Measurements from ENCODE around the gene KRTAP10-6. TPM values are rescaled to one million over a fixed set of nuclear protein-coding genes. Genes with fewer than 3 reads are reported as not detected.
"Not testable (repeated sequence)": the region's sequence is repeated elsewhere in the genome, so short reads cannot be mapped to it uniquely, and the experiment has no call there.

KRTAP10-6 gene
- total and polyA plus RNA-seq, 4 donors, result not detected

GRCh38 chr21:44552136-44552535, 40.2 kb downstream of the KRTAP10-6 start:
- Histone ChIP-seq H3K4me1 (ENCODE audit: control insufficient read depth in 1 of 2, insufficient read depth in 2 of 2, low read length in 2 of 2) (no peaks in the 10 kb centered on the region), H3K27me3 (ENCODE audit: control insufficient read depth in 1 of 2, insufficient read depth in 2 of 2, low read length in 1 of 2) (no peaks in the 10 kb centered on the region), H3K9me3 (ENCODE audit: control insufficient read depth, low read length) (no peaks in the 10 kb centered on the region), H3K4me3 (ENCODE audit: low read length in 2 of 2) (no peak overlapping the region), H3K36me3 (ENCODE audit: control insufficient read depth in 1 of 2, insufficient read depth in 2 of 2, low read length in 1 of 2) (no peaks in the 10 kb centered on the region), H3K27ac (ENCODE audit: low read depth in 1 of 2, low read length in 2 of 2) (no peak overlapping the region)
- no peak for ATAC-seq (ENCODE audit: low FRiP score)
- no peak for DNase-seq
- WGBS, 2 donors, result 94 to 97% methylated on average over 6 of the region's 6 CpGs
- intact Hi-C loops (cut with DNase I), result no loop called here

GRCh38 chr21:44551340-44551961, 40.9 kb downstream of the KRTAP10-6 start, which contains the start of gene KRTAP10-2:
KRTAP10-2 (minus strand) TSS chr21:44551505; CDS start chr21:44551458, 47 bp downstream.
- ATAC-seq (ENCODE audit: low FRiP score) (no peak), DNase-seq (no peak)
- Histone ChIP-seq H3K4me1 (ENCODE audit: control insufficient read depth in 1 of 2, insufficient read depth in 2 of 2, low read length in 2 of 2) (no peaks in the 10 kb centered on the region), H3K36me3 (ENCODE audit: control insufficient read depth in 1 of 2, insufficient read depth in 2 of 2, low read length in 1 of 2) (no peaks in the 10 kb centered on the region), H3K4me3 (ENCODE audit: low read length in 2 of 2) (no peak within 1 kb of the TSS), H3K27ac (ENCODE audit: low read depth in 1 of 2, low read length in 2 of 2) (no peak within 1 kb of the TSS), H3K9me3 (ENCODE audit: control insufficient read depth, low read length) (peaks cover 1% of the 10 kb centered on the region), H3K27me3 (ENCODE audit: control insufficient read depth in 1 of 2, insufficient read depth in 2 of 2, low read length in 1 of 2) (no peaks in the 10 kb centered on the region)
- WGBS, 2 donors, result 79 to 83% methylated on average over 17 of the region's 17 CpGs
- intact Hi-C loops (cut with DNase I), result no loop called here

GRCh38 chr21:44550807-44551206, 41.5 kb downstream of the KRTAP10-6 start:
- Histone ChIP-seq H3K4me1 (ENCODE audit: control insufficient read depth in 1 of 2, insufficient read depth in 2 of 2, low read length in 2 of 2) (no peaks in the 10 kb centered on the region), H3K9me3 (ENCODE audit: control insufficient read depth, low read length) (peaks cover 2% of the 10 kb centered on the region), H3K27ac (ENCODE audit: low read depth in 1 of 2, low read length in 2 of 2) (no peak overlapping the region), H3K36me3 (ENCODE audit: control insufficient read depth in 1 of 2, insufficient read depth in 2 of 2, low read length in 1 of 2) (no peaks in the 10 kb centered on the region), H3K27me3 (ENCODE audit: control insufficient read depth in 1 of 2, insufficient read depth in 2 of 2, low read length in 1 of 2) (no peaks in the 10 kb centered on the region), H3K4me3 (ENCODE audit: low read length in 2 of 2) (no peak overlapping the region)
- intact Hi-C loops (cut with DNase I), result no loop called here
- no peak for DNase-seq
- no peak for ATAC-seq (ENCODE audit: low FRiP score)
- 25 to 29% methylated on average over 10 of the region's 10 CpGs for WGBS, 2 donors

DNA sequence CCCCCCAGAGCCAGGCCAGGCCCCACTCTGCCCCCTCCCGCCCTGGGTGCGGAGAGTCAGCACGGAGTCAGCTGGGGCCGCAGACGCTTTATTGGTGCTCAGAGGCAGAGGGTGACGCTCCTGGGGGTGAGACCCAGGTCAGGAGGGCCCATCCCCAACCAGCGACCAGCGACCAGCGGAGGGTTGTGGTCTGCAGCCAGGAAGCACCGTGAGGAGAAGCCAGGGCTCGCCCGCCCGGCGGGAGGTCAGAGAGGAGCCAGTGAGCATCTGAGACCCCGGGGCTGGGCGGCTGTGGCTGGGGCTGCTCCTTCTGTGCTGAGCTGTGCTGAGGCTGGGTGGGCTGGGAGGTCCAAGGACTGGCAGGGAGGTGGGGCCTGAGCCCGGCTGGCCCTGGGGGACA, 42.0 kb downstream of the KRTAP10-6 start:
- H3K4me3 ChIP-seq (ENCODE audit: low read length in 2 of 2); H3K9me3 ChIP-seq (ENCODE audit: control insufficient read depth, low read length); H3K4me1 ChIP-seq (ENCODE audit: control insufficient read depth in 1 of 2, insufficient read depth in 2 of 2, low read length in 2 of 2); H3K27ac ChIP-seq (ENCODE audit: low read depth in 1 of 2, low read length in 2 of 2); H3K27me3 ChIP-seq (ENCODE audit: control insufficient read depth in 1 of 2, insufficient read depth in 2 of 2, low read length in 1 of 2); H3K36me3 ChIP-seq (ENCODE audit: control insufficient read depth in 1 of 2, insufficient read depth in 2 of 2, low read length in 1 of 2); intact Hi-C loops (cut with DNase I): not testable (repeated sequence)
- DNase-seq (peak; percentile 43 to 74), ATAC-seq (ENCODE audit: low FRiP score) (peak; percentile 50)
- WGBS, 2 donors, result 74 to 82% methylated on average over 17 of the region's 17 CpGs

- intact Hi-C loops (cut with DNase I), result no loop called here
- WGBS, 2 donors, result 89 to 92% methylated on average over 24 to 25 of the region's 25 CpGs
- ATAC-seq (ENCODE audit: low FRiP score) (no peak), DNase-seq (no peak)
- H3K4me3 ChIP-seq (ENCODE audit: low read length in 2 of 2), result no peak overlapping the region
- no peaks in the 10 kb centered on the region for H3K27me3 ChIP-seq (ENCODE audit: control insufficient read depth in 1 of 2, insufficient read depth in 2 of 2, low read length in 1 of 2)
- H3K9me3 ChIP-seq (ENCODE audit: control insufficient read depth, low read length), result peaks cover 2% of the 10 kb centered on the region
- H3K36me3 ChIP-seq (ENCODE audit: control insufficient read depth in 1 of 2, insufficient read depth in 2 of 2, low read length in 1 of 2), result no peaks in the 10 kb centered on the region
- no peaks in the 10 kb centered on the region for H3K4me1 ChIP-seq (ENCODE audit: control insufficient read depth in 1 of 2, insufficient read depth in 2 of 2, low read length in 2 of 2)
- no peak overlapping the region for H3K27ac ChIP-seq (ENCODE audit: low read depth in 1 of 2, low read length in 2 of 2)
Measured at GRCh38 chr21:44549525-44550211, 42.6 kb downstream of the KRTAP10-6 start.

DNA sequence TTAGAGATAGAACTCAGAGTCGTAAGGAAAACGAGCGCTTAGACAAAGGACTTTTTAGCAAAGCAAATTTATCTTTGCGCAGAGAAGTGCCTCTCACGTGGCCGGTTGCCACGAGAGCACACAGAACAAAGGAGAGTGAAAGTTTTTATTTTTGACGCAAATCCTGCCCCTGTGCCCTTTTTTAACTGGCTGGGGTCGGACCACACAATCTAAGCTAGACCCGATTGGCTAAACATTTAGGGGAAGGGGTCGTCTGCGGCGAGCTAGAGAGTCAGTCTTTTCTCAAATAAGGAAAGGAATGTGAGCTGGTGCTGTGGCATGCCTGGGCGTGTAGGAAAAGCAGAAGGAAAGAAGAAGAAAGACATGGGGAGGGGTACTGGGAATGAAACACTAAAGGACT, 43.4 kb downstream of the KRTAP10-6 start:
- ATAC-seq (ENCODE audit: low FRiP score) (no peak), DNase-seq (no peak)
- no peaks in the 10 kb centered on the region for H3K27me3 ChIP-seq (ENCODE audit: control insufficient read depth in 1 of 2, insufficient read depth in 2 of 2, low read length in 1 of 2)
- H3K4me1 ChIP-seq (ENCODE audit: control insufficient read depth in 1 of 2, insufficient read depth in 2 of 2, low read length in 2 of 2), result no peaks in the 10 kb centered on the region
- H3K27ac ChIP-seq (ENCODE audit: low read depth in 1 of 2, low read length in 2 of 2), result no peak overlapping the region
- H3K9me3 ChIP-seq (ENCODE audit: control insufficient read depth, low read length), result peaks cover 4% of the 10 kb centered on the region
- H3K4me3 ChIP-seq (ENCODE audit: low read length in 2 of 2), result no peak overlapping the region
- intact Hi-C loops (cut with DNase I), result no loop called here
- H3K36me3 ChIP-seq (ENCODE audit: control insufficient read depth in 1 of 2, insufficient read depth in 2 of 2, low read length in 1 of 2), result no peaks in the 10 kb centered on the region
- 3 to 8% methylated on average over 14 of the region's 14 CpGs for WGBS, 2 donors

GRCh38 chr21:44548381-44548780, 43.9 kb downstream of the KRTAP10-6 start:
- Histone ChIP-seq H3K27ac (ENCODE audit: low read depth in 1 of 2, low read length in 2 of 2) (no peak overlapping the region), H3K4me3 (ENCODE audit: low read length in 2 of 2) (no peak overlapping the region), H3K36me3 (ENCODE audit: control insufficient read depth in 1 of 2, insufficient read depth in 2 of 2, low read length in 1 of 2) (no peaks in the 10 kb centered on the region), H3K27me3 (ENCODE audit: control insufficient read depth in 1 of 2, insufficient read depth in 2 of 2, low read length in 1 of 2) (no peaks in the 10 kb centered on the region), H3K4me1 (ENCODE audit: control insufficient read depth in 1 of 2, insufficient read depth in 2 of 2, low read length in 2 of 2) (no peaks in the 10 kb centered on the region), H3K9me3 (ENCODE audit: control insufficient read depth, low read length) (peaks cover 4% of the 10 kb centered on the region)
- DNase-seq (no peak), ATAC-seq (ENCODE audit: low FRiP score) (no peak)
- intact Hi-C loops (cut with DNase I), result no loop called here
- 9 to 14% methylated on average over 13 of the region's 13 CpGs for WGBS, 2 donors

- Histone ChIP-seq H3K9me3 (ENCODE audit: control insufficient read depth, low read length) (peaks cover 4% of the 10 kb centered on the region), H3K4me3 (ENCODE audit: low read length in 2 of 2) (no peak overlapping the region), H3K36me3 (ENCODE audit: control insufficient read depth in 1 of 2, insufficient read depth in 2 of 2, low read length in 1 of 2) (no peaks in the 10 kb centered on the region), H3K27ac (ENCODE audit: low read depth in 1 of 2, low read length in 2 of 2) (no peak overlapping the region), H3K4me1 (ENCODE audit: control insufficient read depth in 1 of 2, insufficient read depth in 2 of 2, low read length in 2 of 2) (no peaks in the 10 kb centered on the region), H3K27me3 (ENCODE audit: control insufficient read depth in 1 of 2, insufficient read depth in 2 of 2, low read length in 1 of 2) (no peaks in the 10 kb centered on the region)
- no peak for ATAC-seq (ENCODE audit: low FRiP score)
- intact Hi-C loops (cut with DNase I), result no loop called here
- DNase-seq, result no peak
- 76 to 81% methylated on average over 5 of the region's 5 CpGs for WGBS, 2 donors
Measured at GRCh38 chr21:44547656-44548331, 44.5 kb downstream of the KRTAP10-6 start.

GRCh38 chr21:44544566-44544965, 47.7 kb downstream of the KRTAP10-6 start:
- Histone ChIP-seq H3K36me3 (ENCODE audit: control insufficient read depth in 1 of 2, insufficient read depth in 2 of 2, low read length in 1 of 2) (no peaks in the 10 kb centered on the region), H3K27me3 (ENCODE audit: control insufficient read depth in 1 of 2, insufficient read depth in 2 of 2, low read length in 1 of 2) (no peaks in the 10 kb centered on the region), H3K4me3 (ENCODE audit: low read length in 2 of 2) (no peak overlapping the region), H3K27ac (ENCODE audit: low read depth in 1 of 2, low read length in 2 of 2) (no peak overlapping the region), H3K4me1 (ENCODE audit: control insufficient read depth in 1 of 2, insufficient read depth in 2 of 2, low read length in 2 of 2) (no peaks in the 10 kb centered on the region), H3K9me3 (ENCODE audit: control insufficient read depth, low read length) (peaks cover 5% of the 10 kb centered on the region)
- intact Hi-C loops (cut with DNase I), result no loop called here
- no peak for DNase-seq
- 81 to 87% methylated on average over 3 of the region's 3 CpGs for WGBS, 2 donors
- ATAC-seq (ENCODE audit: low FRiP score), result no peak

All from aorta (tissue), 5 donors.